Measurements from ENCODE around the gene IL31.
"Not testable (repeated sequence)": the region's sequence is repeated elsewhere in the genome, so short reads cannot be mapped to it uniquely, and the experiment has no call there.

Gene IL31

DNA sequence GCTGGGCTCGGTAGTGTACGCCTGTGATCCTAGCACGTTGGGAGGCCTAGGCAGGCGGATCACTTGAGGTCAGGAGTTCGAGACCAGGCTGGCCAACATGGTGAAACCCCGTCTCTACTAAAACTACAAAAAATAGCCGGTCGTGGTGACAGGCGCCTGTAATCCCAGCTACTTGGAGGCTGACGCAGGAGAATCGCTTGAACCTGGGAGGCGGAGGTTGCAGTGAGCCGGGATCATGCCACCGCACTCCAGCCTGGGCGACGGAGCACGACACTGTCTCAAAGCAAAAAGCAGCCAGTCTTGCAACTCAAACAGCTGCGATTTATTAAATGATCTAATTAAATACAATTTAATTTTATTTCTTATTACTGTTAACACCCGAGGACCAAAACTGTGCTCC lies 28.8 kb upstream of the IL31 start:
- not testable (repeated sequence) for H4K5ac ChIP-seq (ENCODE audit: low read length); H3K18ac ChIP-seq (ENCODE audit: low read length); H3K27me3 ChIP-seq (ENCODE audit: insufficient read depth, low read length, poor library complexity); H3K4me3 ChIP-seq (ENCODE audit: low read length); H2BK5ac ChIP-seq (ENCODE audit: low read length); DNase-seq; H2BK15ac ChIP-seq (replicated peaks; ENCODE audit: low read depth); H2BK120ac ChIP-seq (ENCODE audit: low read depth, low read length); H3K4me1 ChIP-seq (ENCODE audit: control insufficient read depth, low read depth, low read length); H3K36me3 ChIP-seq (ENCODE audit: control insufficient read depth, insufficient read depth, low read length); H3K4ac ChIP-seq (ENCODE audit: low read depth, low read length); H3K79me1 ChIP-seq (ENCODE audit: low read length); H4K8ac ChIP-seq (ENCODE audit: low read depth, low read length); H2AK5ac ChIP-seq (ENCODE audit: low read length); H3K79me2 ChIP-seq (ENCODE audit: control insufficient read depth, insufficient read depth, low read length); H3K27ac ChIP-seq (ENCODE audit: low read depth, low read length); H3K23ac ChIP-seq (ENCODE audit: low read length)
- H3K56ac ChIP-seq (ENCODE audit: low read length): peak overlapping the region; percentile 81
- H3K9ac ChIP-seq (ENCODE audit: low read length): peak overlapping the region; percentile 61
- no CpG with 5 or more reads among the region's 19 CpGs for WGBS (ENCODE audit: extremely low coverage, insufficient coverage, low lambda C conversion rate)
- peak overlapping the region; percentile 70 for H3K4me2 ChIP-seq (ENCODE audit: low read length)

DNA sequence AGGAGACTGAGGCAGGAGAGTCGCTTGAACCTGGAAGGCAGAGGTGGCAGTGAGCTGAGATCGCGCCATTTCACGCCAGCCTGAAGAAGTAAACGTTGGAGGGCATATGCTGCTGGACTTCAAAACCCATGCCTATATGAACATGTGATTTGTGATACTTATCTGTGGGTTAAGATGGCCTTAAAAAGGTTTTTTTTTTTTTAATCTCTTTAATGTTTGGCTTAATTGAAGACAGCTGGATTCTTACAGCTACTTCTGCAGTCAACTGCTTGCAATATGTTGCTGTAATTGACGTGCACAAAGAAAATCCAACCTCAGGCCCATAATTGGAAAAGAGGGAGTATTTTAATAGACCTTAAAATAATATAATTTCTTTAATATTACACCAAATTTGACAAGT lies 28.0 kb upstream of the IL31 start:
- H2BK5ac ChIP-seq (ENCODE audit: low read length): no peak overlapping the region
- peaks cover 3% of the 10 kb centered on the region for H3K27me3 ChIP-seq (ENCODE audit: insufficient read depth, low read length, poor library complexity)
- no peak overlapping the region for H3K18ac ChIP-seq (ENCODE audit: low read length)
- H3K79me1 ChIP-seq (ENCODE audit: low read length): no peaks in the 10 kb centered on the region
- H2BK120ac ChIP-seq (ENCODE audit: low read depth, low read length): no peak overlapping the region
- H3K23ac ChIP-seq (ENCODE audit: low read length): no peak overlapping the region
- no peak overlapping the region for H3K4ac ChIP-seq (ENCODE audit: low read depth, low read length)
- no peaks in the 10 kb centered on the region for H3K79me2 ChIP-seq (ENCODE audit: control insufficient read depth, insufficient read depth, low read length)
- no peak overlapping the region for H3K27ac ChIP-seq (ENCODE audit: low read depth, low read length)
- H2AK5ac ChIP-seq (ENCODE audit: low read length): no peak overlapping the region
- no peak overlapping the region for H4K5ac ChIP-seq (ENCODE audit: low read length)
- no peak overlapping the region for H3K4me2 ChIP-seq (ENCODE audit: low read length)
- H4K8ac ChIP-seq (ENCODE audit: low read depth, low read length): no peak overlapping the region
- H3K9ac ChIP-seq (ENCODE audit: low read length): no peak overlapping the region
- H3K56ac ChIP-seq (ENCODE audit: low read length): no peak overlapping the region
- no peak overlapping the region for H2BK15ac ChIP-seq (replicated peaks; ENCODE audit: low read depth)
- no peak overlapping the region for H3K4me3 ChIP-seq (ENCODE audit: low read length)
- H3K36me3 ChIP-seq (ENCODE audit: control insufficient read depth, insufficient read depth, low read length): no peaks in the 10 kb centered on the region
- no peaks in the 10 kb centered on the region for H3K4me1 ChIP-seq (ENCODE audit: control insufficient read depth, low read depth, low read length)
- WGBS (ENCODE audit: extremely low coverage, insufficient coverage, low lambda C conversion rate): no CpG with 5 or more reads among the region's 6 CpGs
- no peak for DNase-seq

DNA sequence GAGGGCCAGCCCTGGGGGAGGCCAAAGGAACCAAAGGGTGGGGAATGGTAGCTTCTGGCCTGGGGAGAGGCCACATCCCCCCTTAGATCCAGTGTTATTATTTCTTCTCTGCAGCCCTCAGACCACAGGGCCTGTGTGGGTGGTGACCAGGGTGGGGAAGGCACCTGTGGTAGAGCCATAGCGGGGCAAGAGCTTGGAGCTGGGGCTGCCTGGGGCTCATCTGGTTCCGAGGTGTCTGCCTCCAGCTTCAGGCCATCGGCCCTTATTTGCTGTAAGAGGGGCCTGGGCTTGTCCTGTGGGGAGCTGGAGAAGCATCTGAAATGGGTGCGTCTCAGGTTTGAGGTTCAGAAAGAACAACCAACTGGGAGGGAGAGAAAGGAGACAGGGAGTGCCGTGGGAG lies 27.4 kb upstream of the IL31 start:
- no peak overlapping the region for H3K27ac ChIP-seq (ENCODE audit: low read depth, low read length)
- no peak overlapping the region for H4K8ac ChIP-seq (ENCODE audit: low read depth, low read length)
- peaks cover 3% of the 10 kb centered on the region for H3K27me3 ChIP-seq (ENCODE audit: insufficient read depth, low read length, poor library complexity)
- H2BK5ac ChIP-seq (ENCODE audit: low read length): no peak overlapping the region
- no peak overlapping the region for H3K4me2 ChIP-seq (ENCODE audit: low read length)
- no peaks in the 10 kb centered on the region for H3K79me1 ChIP-seq (ENCODE audit: low read length)
- H2BK120ac ChIP-seq (ENCODE audit: low read depth, low read length): no peak overlapping the region
- no peaks in the 10 kb centered on the region for H3K36me3 ChIP-seq (ENCODE audit: control insufficient read depth, insufficient read depth, low read length)
- H3K56ac ChIP-seq (ENCODE audit: low read length): no peak overlapping the region
- no peak overlapping the region for H3K9ac ChIP-seq (ENCODE audit: low read length)
- no peaks in the 10 kb centered on the region for H3K4me1 ChIP-seq (ENCODE audit: control insufficient read depth, low read depth, low read length)
- no peak for DNase-seq
- H2BK15ac ChIP-seq (replicated peaks; ENCODE audit: low read depth): no peak overlapping the region
- H3K4me3 ChIP-seq (ENCODE audit: low read length): no peak overlapping the region
- no CpG with 5 or more reads among the region's 5 CpGs for WGBS (ENCODE audit: extremely low coverage, insufficient coverage, low lambda C conversion rate)
- H3K79me2 ChIP-seq (ENCODE audit: control insufficient read depth, insufficient read depth, low read length): no peaks in the 10 kb centered on the region
- H2AK5ac ChIP-seq (ENCODE audit: low read length): no peak overlapping the region
- H3K23ac ChIP-seq (ENCODE audit: low read length): no peak overlapping the region
- no peak overlapping the region for H3K4ac ChIP-seq (ENCODE audit: low read depth, low read length)
- no peak overlapping the region for H3K18ac ChIP-seq (ENCODE audit: low read length)
- no peak overlapping the region for H4K5ac ChIP-seq (ENCODE audit: low read length)

DNA sequence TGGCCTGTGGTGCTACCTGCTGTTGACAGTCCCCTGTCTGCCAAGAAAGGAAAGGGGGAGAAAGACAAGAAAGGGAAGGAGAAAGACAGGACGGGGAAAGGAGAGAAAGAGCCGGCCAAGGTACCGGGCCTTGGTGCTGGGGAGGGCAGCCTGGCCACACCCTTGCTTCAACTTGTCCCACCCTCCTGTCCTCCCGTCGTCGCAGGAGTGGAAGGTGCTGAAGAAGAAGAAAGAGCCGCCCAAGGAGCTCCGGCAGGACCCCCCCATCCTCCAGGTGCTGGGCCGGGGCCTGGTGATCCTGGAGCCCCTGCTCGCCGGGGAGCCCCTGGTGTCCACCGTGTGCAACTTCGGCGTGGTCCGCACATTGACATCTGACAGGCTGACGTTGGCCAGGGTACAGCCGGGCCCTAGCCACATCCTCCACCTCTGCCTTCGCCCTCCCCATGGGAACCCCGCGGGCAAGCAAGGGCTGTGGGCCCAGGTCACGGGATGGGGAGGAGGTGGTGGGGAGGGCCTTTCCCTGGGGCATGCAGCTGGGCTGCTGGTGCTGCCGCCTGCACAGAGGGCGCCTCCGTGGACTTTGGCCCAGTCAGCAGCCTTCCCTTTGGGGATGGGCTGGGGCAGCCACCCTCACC lies 26.6 kb upstream of the IL31 start:
- no peak overlapping the region for H3K56ac ChIP-seq (ENCODE audit: low read length)
- H3K36me3 ChIP-seq (ENCODE audit: control insufficient read depth, insufficient read depth, low read length): no peaks in the 10 kb centered on the region
- peaks cover 3% of the 10 kb centered on the region for H3K27me3 ChIP-seq (ENCODE audit: insufficient read depth, low read length, poor library complexity)
- no peak overlapping the region for H2AK5ac ChIP-seq (ENCODE audit: low read length)
- DNase-seq: no peak
- no peak overlapping the region for H3K4ac ChIP-seq (ENCODE audit: low read depth, low read length)
- no peak overlapping the region for H3K18ac ChIP-seq (ENCODE audit: low read length)
- H3K4me3 ChIP-seq (ENCODE audit: low read length): no peak overlapping the region
- H2BK15ac ChIP-seq (replicated peaks; ENCODE audit: low read depth): no peak overlapping the region
- no peaks in the 10 kb centered on the region for H3K79me2 ChIP-seq (ENCODE audit: control insufficient read depth, insufficient read depth, low read length)
- no peak overlapping the region for H2BK120ac ChIP-seq (ENCODE audit: low read depth, low read length)
- no peaks in the 10 kb centered on the region for H3K79me1 ChIP-seq (ENCODE audit: low read length)
- H3K4me2 ChIP-seq (ENCODE audit: low read length): no peak overlapping the region
- no peak overlapping the region for H2BK5ac ChIP-seq (ENCODE audit: low read length)
- H3K4me1 ChIP-seq (ENCODE audit: control insufficient read depth, low read depth, low read length): no peaks in the 10 kb centered on the region
- no peak overlapping the region for H3K9ac ChIP-seq (ENCODE audit: low read length)
- no peak overlapping the region for H3K27ac ChIP-seq (ENCODE audit: low read depth, low read length)
- WGBS (ENCODE audit: extremely low coverage, insufficient coverage, low lambda C conversion rate): no CpG with 5 or more reads among the region's 24 CpGs
- no peak overlapping the region for H3K23ac ChIP-seq (ENCODE audit: low read length)
- H4K8ac ChIP-seq (ENCODE audit: low read depth, low read length): no peak overlapping the region
- H4K5ac ChIP-seq (ENCODE audit: low read length): no peak overlapping the region

DNA sequence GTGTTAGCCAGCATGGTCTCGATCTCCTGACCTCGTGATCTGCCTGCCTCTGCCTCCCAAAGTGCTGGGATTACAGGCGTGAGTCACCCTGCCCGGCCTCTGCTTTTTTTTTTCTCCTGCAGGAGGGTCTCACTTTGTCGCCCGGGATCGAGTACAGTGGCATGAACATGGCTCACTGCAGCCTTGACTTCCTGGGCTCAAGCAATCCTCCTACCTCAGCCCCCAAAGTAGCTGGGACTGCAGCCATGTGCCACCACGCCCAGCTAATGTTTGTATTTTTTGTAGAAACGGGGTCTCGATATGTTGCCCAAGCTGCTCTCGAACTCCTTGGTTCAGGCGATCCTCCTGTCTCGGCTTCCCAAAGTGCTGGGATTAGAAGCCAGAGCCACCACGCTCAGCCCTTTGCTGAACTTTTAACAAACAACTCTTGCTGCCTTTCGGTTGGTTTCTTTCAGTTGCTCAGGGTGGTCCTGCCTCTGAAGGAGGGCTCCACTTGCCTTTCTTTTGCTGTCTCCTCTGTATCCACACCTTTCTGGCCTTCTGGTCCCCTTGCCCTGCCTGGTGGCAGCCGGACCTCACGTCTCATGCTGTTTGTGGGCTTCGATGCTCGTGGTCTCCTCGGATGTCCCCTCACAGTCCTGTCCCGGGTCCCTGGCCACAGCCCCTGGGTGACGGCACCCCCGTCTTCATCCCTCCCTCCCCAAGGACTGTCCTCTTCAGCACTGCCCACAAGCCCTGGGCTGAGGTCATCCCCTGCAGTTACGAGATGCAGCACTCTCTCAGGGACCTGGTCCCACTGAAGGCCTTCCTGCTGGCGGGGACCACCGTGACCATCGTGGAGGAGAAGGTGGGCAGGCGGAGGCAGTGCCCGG lies 25.7 kb upstream of the IL31 start:
- Histone ChIP-seq H3K23ac (ENCODE audit: low read length) (no peak overlapping the region), H3K4me3 (ENCODE audit: low read length) (no peak overlapping the region), H3K4me1 (ENCODE audit: control insufficient read depth, low read depth, low read length) (no peaks in the 10 kb centered on the region), H2BK15ac (replicated peaks; ENCODE audit: low read depth) (no peak overlapping the region), H3K56ac (ENCODE audit: low read length) (no peak overlapping the region), H3K27ac (ENCODE audit: low read depth, low read length) (no peak overlapping the region), H4K8ac (ENCODE audit: low read depth, low read length) (no peak overlapping the region), H2BK120ac (ENCODE audit: low read depth, low read length) (no peak overlapping the region), H2AK5ac (ENCODE audit: low read length) (no peak overlapping the region), H3K36me3 (ENCODE audit: control insufficient read depth, insufficient read depth, low read length) (no peaks in the 10 kb centered on the region), H3K4me2 (ENCODE audit: low read length) (no peak overlapping the region), H3K4ac (ENCODE audit: low read depth, low read length) (no peak overlapping the region), H3K9ac (ENCODE audit: low read length) (no peak overlapping the region), H3K27me3 (ENCODE audit: insufficient read depth, low read length, poor library complexity) (peaks cover 3% of the 10 kb centered on the region), H2BK5ac (ENCODE audit: low read length) (no peak overlapping the region), H4K5ac (ENCODE audit: low read length) (no peak overlapping the region), H3K79me2 (ENCODE audit: control insufficient read depth, insufficient read depth, low read length) (no peaks in the 10 kb centered on the region), H3K18ac (ENCODE audit: low read length) (no peak overlapping the region), H3K79me1 (ENCODE audit: low read length) (no peaks in the 10 kb centered on the region)
- DNase-seq: no peak
- no CpG with 5 or more reads among the region's 29 CpGs for WGBS (ENCODE audit: extremely low coverage, insufficient coverage, low lambda C conversion rate)

Measured in mesendoderm (in vitro differentiated cells).